AG09309 (cell line): ENCODE data around the gene EDIL3.

Experiments
- DNase-seq: peaks from one replicate; pipeline ENCODE4 v3.0.0-alpha.2; 2010; ENCODE audit warnings: low read depth
- H3K4me3 ChIP-seq: 2 replicates; pipeline ENCODE4 v1.5.1; 2011; ENCODE audit warnings: mild to moderate bottlenecking, low read depth, low read length, moderate library complexity; ENCODE audit not compliant: control insufficient read depth
- CTCF ChIP-seq: IDR thresholded peaks from 2 replicates; pipeline ENCODE4 v1.5.1; 2011; ENCODE audit warnings: mild to moderate bottlenecking, low read depth, low read length, inconsistent platforms; ENCODE audit not compliant: insufficient read depth, control insufficient read depth; ENCODE audit errors: missing control alignments

The EDIL3 gene

GRCh38 chr5:83924171-83924570 lies 460.5 kb downstream of the EDIL3 start:
- peak; percentile 69 for DNase-seq
- no peak overlapping the region for H3K4me3 ChIP-seq
- no peak for TF ChIP-seq CTCF

GRCh38 chr5:83922699-83923098 lies 462.0 kb downstream of the EDIL3 start:
- H3K4me3 ChIP-seq = no peak overlapping the region
- TF ChIP-seq CTCF = no peak
- DNase-seq = no peak

- no peak for DNase-seq
- no peak for TF ChIP-seq CTCF
- H3K4me3 ChIP-seq = no peak overlapping the region
These were observed 462.9 kb downstream of the EDIL3 start for GRCh38 chr5:83921666-83922193.

DNA sequence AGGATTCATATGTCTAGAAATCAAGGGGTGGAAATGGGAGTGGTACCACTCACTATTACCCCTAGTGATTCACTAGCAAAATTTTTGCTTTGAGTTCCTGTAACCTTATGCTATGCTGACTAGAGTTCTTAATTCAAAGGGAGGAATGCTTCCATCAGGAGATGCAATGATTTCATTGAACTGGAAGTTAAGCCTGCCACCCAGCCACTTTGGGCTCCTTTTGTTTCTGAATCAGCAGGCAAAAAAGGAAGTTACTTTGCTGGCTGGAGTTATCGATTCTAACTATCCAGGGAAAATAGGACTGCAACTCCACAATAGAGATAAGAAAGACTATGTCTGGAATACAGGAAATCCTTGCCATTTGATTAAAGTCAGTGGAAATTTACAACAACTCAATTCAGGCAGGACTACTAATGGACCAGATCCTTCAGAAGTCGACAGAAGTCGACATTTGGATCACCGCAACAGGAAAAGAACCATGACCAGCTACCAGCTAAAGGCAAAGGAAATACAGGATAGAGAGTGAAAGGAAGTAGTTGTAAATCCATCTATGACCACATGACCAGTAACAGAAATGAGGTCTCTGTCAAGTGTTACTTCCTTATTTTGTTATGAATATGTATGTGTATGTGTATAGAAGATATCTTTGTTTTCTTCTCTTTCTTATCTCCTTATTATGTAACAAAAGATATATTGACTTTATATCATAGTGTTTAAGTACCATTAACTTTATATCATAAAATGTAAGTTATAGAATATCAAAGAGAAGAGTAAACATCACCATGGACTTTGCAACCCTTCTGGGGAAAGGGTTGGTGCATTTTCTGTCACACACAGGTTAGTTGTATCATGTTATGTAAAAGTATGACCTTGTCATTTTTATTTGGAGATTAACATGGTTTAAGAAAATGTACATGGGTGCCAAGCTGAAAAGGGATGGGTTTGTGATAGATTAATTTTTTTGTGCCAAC lies 465.3 kb downstream of the EDIL3 start:
- H3K4me3 ChIP-seq = no peak overlapping the region
- no peak for DNase-seq
- TF ChIP-seq CTCF = no peak

DNA sequence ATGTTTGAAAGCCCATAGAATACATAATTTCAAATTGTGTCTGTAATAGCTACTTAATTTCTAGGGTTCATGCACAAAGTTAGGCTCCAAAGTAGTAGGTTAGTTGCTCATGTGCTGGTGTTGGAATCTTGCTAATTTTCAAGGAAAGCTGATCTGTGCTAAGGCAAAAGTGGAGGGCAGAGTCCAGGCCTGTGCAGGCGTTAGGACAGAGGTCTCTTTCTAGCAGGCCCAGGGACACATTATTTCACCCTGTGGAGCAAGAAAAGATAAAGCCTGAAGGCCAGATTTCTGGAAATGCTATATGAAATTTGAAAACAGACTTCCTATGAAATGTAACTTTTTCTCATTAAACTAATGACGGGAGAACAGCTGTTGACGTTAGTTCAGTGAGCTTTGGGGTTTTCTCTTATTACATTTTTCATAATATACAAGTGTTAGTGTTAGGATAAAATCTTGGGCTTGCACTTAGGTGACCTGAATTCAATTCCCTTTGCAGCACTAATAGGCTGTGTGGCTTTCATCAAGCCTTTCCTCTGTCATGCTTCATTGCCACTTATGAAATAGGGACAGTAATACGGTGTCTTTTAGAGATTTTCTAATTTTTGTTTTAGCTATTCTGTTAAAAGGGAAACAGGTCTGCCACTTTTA lies 467.3 kb downstream of the EDIL3 start:
- no peak overlapping the region for H3K4me3 ChIP-seq
- DNase-seq = no peak
- TF ChIP-seq CTCF = no peak

DNA sequence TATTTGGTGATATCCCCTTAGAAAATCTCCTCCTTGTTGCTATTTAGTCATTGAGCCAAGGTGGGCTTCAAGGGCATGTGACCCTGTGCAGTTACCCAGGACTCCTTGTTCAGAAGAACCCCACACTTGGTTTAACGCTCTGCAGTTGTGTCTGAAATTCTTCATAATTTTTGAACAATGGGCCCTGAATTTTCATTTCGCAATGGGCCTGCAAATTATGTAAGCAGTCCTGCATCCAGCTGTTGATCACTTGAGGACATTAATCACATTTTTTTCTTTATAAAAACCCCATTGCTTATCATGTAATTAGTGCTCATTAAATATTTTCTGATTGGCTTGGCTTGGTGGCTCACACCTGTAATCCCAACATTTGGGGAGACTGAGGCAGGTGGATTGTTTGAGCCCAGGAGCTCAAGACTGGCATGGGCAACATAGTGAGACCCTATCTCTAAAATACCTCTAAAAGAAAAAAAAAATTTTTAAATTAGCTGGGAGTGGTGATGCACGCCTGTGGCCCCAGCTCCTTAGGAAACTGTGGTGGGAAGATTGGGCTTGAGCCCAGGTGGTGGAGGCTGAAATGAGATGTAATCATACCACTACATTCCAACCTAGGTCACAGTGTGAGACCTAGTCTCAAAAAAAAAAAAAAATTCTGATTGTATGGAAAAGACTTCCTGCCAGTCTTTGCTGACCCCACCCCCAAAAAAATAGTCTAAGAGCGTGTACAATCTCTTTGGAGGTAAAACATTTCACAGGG lies 469.8 kb downstream of the EDIL3 start:
- no peak for TF ChIP-seq CTCF
- H3K4me3 ChIP-seq = no peak overlapping the region
- DNase-seq = no peak
